ENCODE results near the gene FAM210A.

Gene FAM210A

DNA sequence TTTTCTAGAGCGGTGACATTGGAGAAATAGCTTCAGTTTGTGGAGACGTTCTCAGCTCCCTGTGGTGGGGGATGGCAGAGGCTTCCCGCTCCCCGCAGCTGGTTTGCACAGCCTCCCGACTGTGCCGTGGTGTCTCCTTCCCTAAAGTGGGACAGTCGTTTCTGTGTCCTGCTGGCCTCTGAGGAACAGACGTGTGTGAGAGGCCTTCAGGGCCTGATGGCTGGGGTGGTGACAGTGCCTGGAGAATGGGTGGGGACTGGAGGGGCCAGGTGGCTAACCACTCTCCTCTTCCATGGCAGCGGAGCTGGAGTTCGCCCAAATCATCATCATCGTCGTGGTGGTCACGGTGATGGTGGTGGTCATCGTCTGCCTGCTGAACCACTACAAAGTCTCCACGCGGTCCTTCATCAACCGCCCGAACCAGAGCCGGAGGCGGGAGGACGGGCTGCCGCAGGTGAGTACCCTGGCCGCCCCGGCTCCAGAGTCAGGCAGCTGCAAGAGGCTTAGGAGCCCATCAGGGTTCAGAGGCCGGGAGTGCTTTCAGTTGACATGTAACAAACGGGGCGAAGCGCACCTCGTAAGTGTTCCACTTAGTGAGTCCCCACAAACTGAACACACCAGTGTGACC is 105.4 kb downstream of the FAM210A start:
- no peak for DNase-seq

DNA sequence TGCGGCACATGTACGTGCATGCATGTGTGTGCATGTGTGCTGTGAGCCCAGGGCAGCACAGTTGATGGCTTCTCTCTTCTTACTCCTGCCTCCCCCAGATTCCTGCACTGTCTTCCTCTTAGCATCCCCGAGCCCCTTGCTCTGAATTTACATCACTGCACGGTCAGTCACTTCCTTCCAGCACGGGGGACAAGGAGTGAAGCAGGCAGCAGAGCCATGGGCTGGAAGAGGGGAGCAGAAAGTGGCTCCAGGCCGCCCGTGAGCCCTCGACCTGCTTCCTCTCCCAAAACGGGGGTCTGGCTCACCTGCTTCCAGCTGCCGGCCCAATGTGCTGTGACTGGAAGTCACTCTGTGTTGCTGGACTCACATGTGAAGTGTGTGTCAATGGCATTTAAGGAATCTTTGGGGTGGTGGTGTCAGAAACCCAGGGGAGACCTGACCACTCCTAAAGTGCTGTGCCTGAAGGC is 106.1 kb downstream of the FAM210A start:
- no peak for DNase-seq

DNA sequence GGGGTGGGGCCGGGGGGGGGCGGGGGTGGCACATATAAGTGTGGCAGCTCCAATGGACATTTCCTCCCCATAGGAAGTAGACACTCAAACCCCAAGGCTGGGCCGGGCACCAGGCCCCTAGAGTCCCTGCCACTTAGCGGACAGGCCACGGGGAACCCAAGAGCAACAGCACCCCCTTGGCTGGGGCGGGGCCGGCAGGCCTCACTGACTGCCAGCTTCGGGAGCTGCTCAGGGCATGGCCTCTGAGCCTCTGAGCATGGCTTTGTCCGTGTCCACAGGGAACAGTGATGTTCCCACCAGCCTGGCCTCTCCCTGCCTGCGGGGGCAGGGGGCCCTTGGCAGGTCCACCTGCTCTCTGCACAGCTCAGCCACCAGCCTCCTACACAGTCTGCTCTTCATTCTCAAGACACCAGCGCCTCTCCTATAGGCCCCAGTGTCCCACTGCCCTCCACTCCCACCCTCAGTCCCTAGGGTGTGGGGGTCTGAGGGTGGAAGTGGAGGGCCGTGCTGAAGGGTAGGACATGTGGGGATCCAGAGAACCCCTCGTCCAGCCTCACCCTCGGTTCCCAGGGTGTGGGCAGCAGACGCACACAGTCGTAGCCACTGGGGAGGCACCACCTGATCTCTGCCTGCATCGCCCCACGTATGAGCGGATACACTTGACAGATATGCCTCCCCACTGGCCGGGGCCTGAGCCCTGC is 106.7 kb downstream of the FAM210A start:
- DNase-seq, result no peak

DNA sequence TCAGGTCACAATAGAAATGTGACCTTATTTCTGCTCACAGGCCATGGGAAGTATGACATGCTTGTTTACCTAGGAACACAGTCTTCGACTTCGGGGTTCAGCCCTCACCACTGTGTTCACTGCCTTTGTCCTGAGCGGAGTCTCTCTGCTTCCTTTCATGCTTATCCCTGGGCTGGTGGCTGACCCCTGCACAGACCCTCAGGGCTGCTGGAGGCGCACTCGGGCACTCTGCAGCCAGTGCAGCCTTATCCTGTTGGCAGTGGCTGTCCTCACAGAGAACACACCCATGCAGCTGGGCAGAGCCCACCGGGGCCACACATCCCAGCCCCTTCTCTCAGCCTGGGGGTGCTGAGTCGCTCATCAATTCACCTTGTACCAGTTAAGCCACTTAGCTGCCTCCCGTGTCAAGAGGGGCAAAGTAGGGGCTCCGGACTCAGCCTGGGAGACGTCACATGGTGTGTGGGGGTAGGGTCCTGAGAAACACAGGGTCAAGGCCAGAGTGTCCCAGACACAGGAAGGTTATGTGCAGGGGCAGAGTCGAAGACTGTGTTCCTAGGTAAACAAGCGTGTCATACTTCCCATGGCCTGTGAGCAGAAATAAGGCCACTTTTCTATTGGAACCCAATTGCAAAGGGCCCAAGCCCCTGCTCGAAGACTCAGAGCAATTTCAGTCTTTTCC is 107.5 kb downstream of the FAM210A start:
- no peak for DNase-seq

DNA sequence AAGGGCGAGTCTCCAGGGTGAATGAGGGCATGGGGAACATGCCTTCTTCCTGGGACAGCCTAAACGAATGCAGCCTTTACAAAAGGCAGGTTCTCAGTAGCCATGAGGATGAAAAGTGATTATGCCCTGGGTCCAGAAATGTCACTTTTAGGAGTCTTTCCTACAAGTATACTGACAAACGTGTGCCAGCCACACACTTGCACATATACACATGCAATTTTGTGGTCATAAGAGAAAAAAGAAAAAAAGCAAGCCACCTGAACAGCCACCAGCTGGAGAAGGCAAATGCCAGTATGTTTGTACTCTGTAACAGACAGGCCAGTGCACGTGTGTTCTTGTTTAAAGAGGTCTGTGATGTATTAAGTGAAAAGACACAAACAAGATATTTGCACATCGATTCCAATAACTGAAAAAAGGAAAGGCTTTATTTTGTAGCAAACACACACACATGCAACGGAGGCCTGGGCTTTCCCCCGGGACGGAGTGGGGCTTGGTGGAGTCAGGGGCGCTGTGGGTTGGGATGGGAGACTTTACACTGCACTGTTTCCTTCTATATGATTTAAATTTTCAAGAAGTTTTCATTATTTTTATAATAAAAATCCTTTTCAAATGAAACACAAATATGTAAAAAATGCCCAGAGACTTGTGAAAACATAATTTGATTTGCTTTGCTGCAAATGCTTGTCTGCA is 108.4 kb downstream of the FAM210A start:
- DNase-seq, result no peak

DNA sequence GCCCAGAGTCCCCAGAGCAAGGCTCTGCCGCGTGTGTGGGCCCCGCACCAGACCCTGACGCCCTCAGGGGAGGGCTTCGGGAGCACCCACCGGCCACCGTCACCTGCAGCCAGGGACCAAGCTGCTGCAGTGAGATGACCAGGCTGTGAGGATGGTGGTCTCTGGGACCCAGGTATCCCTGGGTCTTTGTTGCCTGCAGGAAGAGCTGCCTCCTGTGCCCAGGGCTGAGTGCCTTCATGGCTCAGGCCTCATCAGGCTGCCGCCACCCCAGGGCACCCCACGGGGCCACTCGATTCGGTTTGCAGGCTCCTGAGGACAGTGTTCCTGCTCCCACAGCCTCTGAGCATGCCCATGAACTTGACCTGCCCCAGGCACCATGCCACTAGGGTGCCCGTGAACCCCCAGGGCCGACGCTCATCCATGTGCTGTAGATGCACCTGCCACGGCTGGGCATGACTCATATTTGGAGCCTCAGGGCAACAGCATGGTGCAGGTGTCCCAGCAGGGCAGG is 109.8 kb downstream of the FAM210A start:
- peak; percentile 37 for DNase-seq

DNA sequence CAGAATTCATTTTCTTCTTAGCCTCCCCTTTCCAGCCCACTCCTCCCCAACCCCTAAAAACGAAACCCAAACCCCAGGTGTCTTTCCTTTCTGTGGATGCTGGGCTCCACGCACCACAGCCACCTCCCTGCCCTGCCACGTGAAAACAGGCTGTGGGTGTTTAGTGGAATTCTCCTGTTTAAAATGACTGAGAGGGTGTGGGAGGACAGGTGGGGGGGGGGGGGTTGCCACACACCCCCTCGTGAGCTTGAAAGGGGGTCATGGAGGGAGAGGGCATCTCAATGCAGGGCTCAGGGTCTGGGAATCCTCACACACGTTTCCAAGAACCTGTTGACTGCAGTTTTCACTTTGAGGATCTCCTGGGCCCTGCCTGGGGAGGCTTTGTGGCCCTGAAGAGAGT is 110.3 kb downstream of the FAM210A start:
- DNase-seq, result no peak

DNA sequence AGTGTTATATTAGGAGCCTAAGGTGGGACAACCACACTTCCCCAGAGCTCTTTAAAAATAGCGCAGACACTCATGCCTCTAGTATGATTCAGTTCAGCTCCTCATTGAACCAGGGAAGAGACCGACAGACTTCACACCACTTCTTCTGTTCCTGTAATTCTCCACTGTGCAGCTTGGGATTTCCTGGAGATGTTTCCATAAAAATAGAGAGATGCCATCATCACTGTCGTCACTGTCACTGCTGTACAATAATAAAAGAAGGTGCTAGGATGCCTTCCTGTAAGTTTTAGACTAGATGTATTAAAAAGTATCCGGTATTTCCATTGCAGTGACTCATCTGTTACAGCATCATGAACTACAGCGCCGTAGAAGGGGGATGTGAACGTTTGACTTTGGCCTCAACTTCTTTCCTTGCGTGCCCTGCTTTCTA is 110.9 kb downstream of the FAM210A start:
- peak; percentile 64 for DNase-seq

DNA sequence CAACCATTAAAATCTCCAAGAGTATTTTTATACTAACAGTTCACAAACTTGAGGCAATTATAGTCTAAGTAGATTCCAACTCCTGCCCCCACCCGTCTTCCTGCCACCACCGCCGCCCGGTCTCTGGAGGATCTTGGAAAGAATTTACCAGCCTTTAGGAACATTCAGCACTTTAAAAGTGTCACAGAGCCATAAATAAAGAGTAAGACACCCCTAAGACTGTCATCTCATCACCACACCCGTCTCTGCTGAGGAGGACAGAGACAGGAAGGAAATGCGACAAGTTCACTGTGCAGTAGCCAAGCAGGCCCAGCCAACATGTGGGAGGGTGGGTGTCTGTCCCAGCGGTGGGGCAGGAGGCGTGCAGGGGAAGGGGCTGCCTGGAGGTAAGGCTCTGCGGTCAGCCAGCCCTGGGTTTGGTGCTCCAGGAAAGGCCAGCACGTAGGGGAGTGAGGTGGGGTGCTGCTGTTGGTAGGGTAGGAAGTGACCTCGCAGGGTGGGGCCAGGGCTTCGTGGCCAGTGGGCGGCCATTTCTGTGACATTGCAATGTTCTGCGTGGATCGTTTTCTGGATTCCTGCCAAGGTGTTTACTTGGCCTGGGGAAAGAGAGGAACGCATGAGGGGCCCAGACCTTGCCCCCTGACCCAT is 111.6 kb downstream of the FAM210A start:
- peak; percentile 51 for DNase-seq

DNA sequence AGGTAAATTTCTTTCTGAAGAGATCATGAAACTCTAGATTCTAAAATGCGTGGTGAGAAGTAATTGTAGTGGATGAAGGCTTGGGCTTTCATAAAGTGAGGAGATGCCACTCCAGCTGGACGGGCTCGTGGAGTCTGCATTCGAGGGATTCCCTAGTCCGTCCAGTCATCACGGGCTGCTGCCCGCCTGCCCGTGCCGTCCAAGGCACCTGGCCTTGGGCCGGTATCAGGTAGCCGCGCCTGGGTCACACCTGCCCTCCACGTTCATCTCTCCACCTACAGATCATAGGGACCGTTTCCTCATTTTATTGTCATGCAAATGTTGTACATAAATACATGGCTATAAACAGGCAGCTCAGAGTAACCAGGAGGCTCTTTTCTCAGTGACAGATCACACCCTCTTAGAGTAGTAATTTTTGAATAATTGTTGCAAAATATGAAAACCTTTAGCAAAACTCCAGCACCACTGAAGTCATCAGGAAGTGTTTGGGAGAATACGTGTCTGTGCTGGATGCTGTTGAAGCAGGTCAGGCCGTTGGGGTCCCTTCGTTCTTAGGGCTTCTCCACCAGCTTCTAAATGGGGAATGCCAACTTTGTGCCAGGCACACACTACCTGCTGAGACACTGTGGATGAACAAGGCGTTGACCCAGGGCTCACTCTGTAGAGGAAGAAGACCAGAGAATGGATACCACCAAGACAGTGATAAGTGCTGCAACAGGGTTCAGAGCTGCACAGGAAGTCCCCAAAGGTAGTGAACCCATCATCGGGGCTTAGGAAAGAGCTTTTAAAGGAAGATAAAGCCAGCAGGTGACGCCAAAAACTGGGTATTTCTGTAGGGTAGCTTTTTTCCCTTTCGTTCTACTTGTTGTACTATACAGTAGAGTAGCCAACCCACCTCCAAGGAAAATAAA is 112.5 kb downstream of the FAM210A start:
- no peak for DNase-seq

Measured in activated CD4-positive, alpha-beta T cell treated with anti-CD3 and anti-CD28 coated beads, Interleukin-10, Interleukin-2, amounts not matched to agents 100 ng/mL and 50 ng/mL, durations not matched to agents 16 hours and 8 hours (primary cell).